Measurements from ENCODE around the gene MB.
A peak's percentile ranks its signal among the peaks of the same experiment; 100 is the strongest.
"Not testable (repeated sequence)": the region's sequence is repeated elsewhere in the genome, so short reads cannot be mapped to it uniquely, and the experiment has no call there.

Gene MB

GRCh38 chr22:35641494-35642120 lies 24.5 kb upstream of the MB start:
- DNase-seq (ENCODE audit: low read depth): no peak
- H3K4me3 ChIP-seq (ENCODE audit: low read depth, low read length): no peak overlapping the region

GRCh38 chr22:35638410-35638809 lies 21.3 kb upstream of the MB start:
- no peak for DNase-seq (ENCODE audit: low read depth)

GRCh38 chr22:35638001-35638400 lies 20.9 kb upstream of the MB start:
- DNase-seq (ENCODE audit: low read depth): no peak
- H3K4me3 ChIP-seq (ENCODE audit: low read depth, low read length): no peak overlapping the region

More at GRCh38 chr22:35638410-35638809, 21.3 kb upstream of the MB start:
- no peak overlapping the region for H3K4me3 ChIP-seq (ENCODE audit: low read depth, low read length)

- DNase-seq (ENCODE audit: low read depth): no peak
- no peak overlapping the region for H3K4me3 ChIP-seq (ENCODE audit: low read depth, low read length)
Observed at GRCh38 chr22:35637254-35637653, 20.1 kb upstream of the MB start.

GRCh38 chr22:35634943-35635540 lies 17.9 kb upstream of the MB start:
- DNase-seq (ENCODE audit: low read depth): no peak
- H3K4me3 ChIP-seq (ENCODE audit: low read depth, low read length): no peak overlapping the region

GRCh38 chr22:35634015-35634414 lies 16.9 kb upstream of the MB start:
- no peak for DNase-seq (ENCODE audit: low read depth)
- no peak overlapping the region for H3K4me3 ChIP-seq (ENCODE audit: low read depth, low read length)

- no peak overlapping the region for H3K4me3 ChIP-seq (ENCODE audit: low read depth, low read length)
- DNase-seq (ENCODE audit: low read depth): no peak
Observed at GRCh38 chr22:35633520-35633919, 16.4 kb upstream of the MB start.

GRCh38 chr22:35632935-35633334 lies 15.8 kb upstream of the MB start:
- H3K4me3 ChIP-seq (ENCODE audit: low read depth, low read length): no peak overlapping the region
- DNase-seq (ENCODE audit: low read depth): no peak

- DNase-seq (ENCODE audit: low read depth): no peak
Observed at GRCh38 chr22:35631597-35631996, 14.5 kb upstream of the MB start.

GRCh38 chr22:35630891-35631290 lies 13.8 kb upstream of the MB start:
- no peak overlapping the region for H3K4me3 ChIP-seq (ENCODE audit: low read depth, low read length)

More at GRCh38 chr22:35631597-35631996, 14.5 kb upstream of the MB start:
- no peak overlapping the region for H3K4me3 ChIP-seq (ENCODE audit: low read depth, low read length)

GRCh38 chr22:35630387-35630793 lies 13.3 kb upstream of the MB start:
- no peak for DNase-seq (ENCODE audit: low read depth)
- H3K4me3 ChIP-seq (ENCODE audit: low read depth, low read length): no peak overlapping the region

More at GRCh38 chr22:35630891-35631290, 13.8 kb upstream of the MB start:
- no peak for DNase-seq (ENCODE audit: low read depth)

GRCh38 chr22:35629406-35630216 lies 12.5 kb upstream of the MB start:
- peak; percentile 95 for DNase-seq (ENCODE audit: low read depth)
- H3K4me3 ChIP-seq (ENCODE audit: low read depth, low read length): no peak overlapping the region

- H3K4me3 ChIP-seq (ENCODE audit: low read depth, low read length): no peak overlapping the region
- DNase-seq (ENCODE audit: low read depth): no peak
Observed at GRCh38 chr22:35628732-35629131, 11.6 kb upstream of the MB start.

- peak; percentile 84 for DNase-seq (ENCODE audit: low read depth)
- peak overlapping the region; percentile 52 for H3K4me3 ChIP-seq (ENCODE audit: low read depth, low read length)
Observed at GRCh38 chr22:35627267-35628041, 10.3 kb upstream of the MB start.

GRCh38 chr22:35625763-35626432 lies 8.8 kb upstream of the MB start:
- DNase-seq (ENCODE audit: low read depth): no peak
- no peak overlapping the region for H3K4me3 ChIP-seq (ENCODE audit: low read depth, low read length)

- no peak for DNase-seq (ENCODE audit: low read depth)
- no peak overlapping the region for H3K4me3 ChIP-seq (ENCODE audit: low read depth, low read length)
Observed at GRCh38 chr22:35624547-35624946, 7.4 kb upstream of the MB start.

- not testable (repeated sequence) for DNase-seq (ENCODE audit: low read depth); H3K4me3 ChIP-seq (ENCODE audit: low read depth, low read length)
Observed at GRCh38 chr22:35623885-35624284, 6.8 kb upstream of the MB start.

- no peak overlapping the region for H3K4me3 ChIP-seq (ENCODE audit: low read depth, low read length)
- no peak for DNase-seq (ENCODE audit: low read depth)
Observed at GRCh38 chr22:35622191-35622913, 5.2 kb upstream of the MB start.

- DNase-seq (ENCODE audit: low read depth): no peak
- H3K4me3 ChIP-seq (ENCODE audit: low read depth, low read length): no peak overlapping the region
Observed at GRCh38 chr22:35621451-35621850, 4.3 kb upstream of the MB start.

Measured in skeletal muscle cell (primary cell).